Placental epithelial cell (primary cell): ENCODE results near the gene SDR39U1. TPM values are rescaled to one million over a fixed set of nuclear protein-coding genes. Genes with fewer than 3 reads are reported as not detected.

Experiments
- total RNA-seq: library from RNA; depleted of rRNA; stranded (reverse); fragments of >200 nt; gene quantifications from 2 replicates; pipeline ENCODE4 v1.2.3, GENCODE V29; 2012

Gene SDR39U1, protein sequence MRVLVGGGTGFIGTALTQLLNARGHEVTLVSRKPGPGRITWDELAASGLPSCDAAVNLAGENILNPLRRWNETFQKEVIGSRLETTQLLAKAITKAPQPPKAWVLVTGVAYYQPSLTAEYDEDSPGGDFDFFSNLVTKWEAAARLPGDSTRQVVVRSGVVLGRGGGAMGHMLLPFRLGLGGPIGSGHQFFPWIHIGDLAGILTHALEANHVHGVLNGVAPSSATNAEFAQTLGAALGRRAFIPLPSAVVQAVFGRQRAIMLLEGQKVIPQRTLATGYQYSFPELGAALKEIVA
- 14.1 and 23.2 TPM in 2 replicates for total RNA-seq

GRCh38 chr14:24442240-24443052 lies at the start of gene SDR39U1:
SDR39U1 (minus strand) TSS chr14:24442776; CDS start chr14:24442769, 7 bp downstream.

GRCh38 chr14:24429395-24430142 lies 13.0 kb downstream of the SDR39U1 start, which contains the start of the genes CBLN3 and KHNYN:
CBLN3 (minus strand) TSS chr14:24429668; CDS start chr14:24429054, 614 bp downstream.
KHNYN (plus strand) TSS chr14:24429954; CDS start chr14:24430731, 777 bp downstream.

DNA sequence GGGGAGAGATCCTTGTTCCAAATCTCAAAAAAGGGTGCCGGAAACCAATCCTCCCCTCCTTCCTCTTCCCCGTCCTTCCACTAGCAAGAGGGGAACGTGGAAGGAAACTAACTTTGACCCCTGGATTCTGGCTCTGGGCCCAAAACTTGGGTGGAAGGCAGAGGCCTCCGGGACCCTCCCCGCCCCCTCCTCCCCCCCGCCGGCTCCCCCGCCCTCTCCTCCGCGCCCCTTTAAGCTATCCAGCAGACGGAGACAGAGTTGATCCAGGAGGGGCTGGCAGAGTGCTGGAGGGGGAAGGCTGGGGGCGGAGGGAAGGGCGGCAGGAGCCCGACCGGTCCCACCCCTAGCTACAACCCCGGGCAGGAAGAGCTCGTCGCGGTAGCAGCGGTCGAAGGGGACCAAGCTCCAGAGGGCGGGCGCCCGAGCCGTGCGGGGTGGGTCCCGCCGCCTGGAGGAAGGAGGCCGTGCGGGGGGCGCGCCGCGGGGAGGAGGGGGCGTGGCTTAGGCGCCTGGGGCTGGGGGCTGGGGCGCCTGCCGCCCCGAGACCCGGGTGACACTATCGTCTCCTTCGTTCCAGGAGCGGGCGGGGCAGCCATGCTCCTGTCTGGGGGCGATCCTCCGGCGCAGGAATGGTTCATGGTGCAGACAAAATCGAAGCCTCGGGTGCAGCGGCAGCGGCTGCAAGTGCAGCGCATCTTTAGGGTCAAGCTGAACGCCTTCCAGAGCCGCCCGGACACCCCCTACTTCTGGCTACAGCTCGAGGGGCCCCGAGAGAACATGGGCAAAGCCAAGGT lies 43.7 kb downstream of the SDR39U1 start, which contains the start of gene NYNRIN:
Gene NYNRIN, plus strand, starts transcription at position 351 of the 794 bp plus-strand sequence. Its CDS starts 244 bp downstream, at position 595.

Other genes with a start within 250 kb of the SDR39U1 start
- gene TM9SF1, start 247.3 kb downstream of the SDR39U1 start, total RNA-seq = 73.8 and 74.5 TPM in 2 replicates
- 0.54 TPM in 1 of 2 replicates, not detected in the other for gene TSSK4, start 237.1 kb downstream of the SDR39U1 start, total RNA-seq
- gene CHMP4A, start 229.3 kb downstream of the SDR39U1 start, total RNA-seq = 20.5 and 22.0 TPM in 2 replicates
- 15.3 and 15.6 TPM in 2 replicates for gene MDP1, start 226.7 kb downstream of the SDR39U1 start, total RNA-seq
- gene NEDD8, start 210.4 kb downstream of the SDR39U1 start, total RNA-seq = 99.8 and 112 TPM in 2 replicates
- gene GMPR2, start 209.8 kb downstream of the SDR39U1 start, total RNA-seq = 79.6 and 117 TPM in 2 replicates
- 57.4 and 70.3 TPM in 2 replicates for gene TINF2, start 200.2 kb downstream of the SDR39U1 start, total RNA-seq
- 33.4 and 35.4 TPM in 2 replicates for gene TGM1, start 179.6 kb downstream of the SDR39U1 start, total RNA-seq
- 51.1 and 51.4 TPM in 2 replicates for gene RABGGTA, start 171.2 kb downstream of the SDR39U1 start, total RNA-seq
- 27.1 and 27.9 TPM in 2 replicates for gene DHRS1, start 143.0 kb downstream of the SDR39U1 start, total RNA-seq
- gene NOP9, start 142.9 kb downstream of the SDR39U1 start, total RNA-seq = 20.4 and 30.3 TPM in 2 replicates
- gene CIDEB, start 134.8 kb downstream of the SDR39U1 start, total RNA-seq = 9.0 and 11.0 TPM in 2 replicates
- gene LTB4R2, start 132.6 kb downstream of the SDR39U1 start, total RNA-seq = 6.3 and 6.8 TPM in 2 replicates
- gene LTB4R, start 131.3 kb downstream of the SDR39U1 start, total RNA-seq = 2.4 and 3.1 TPM in 2 replicates
- gene ADCY4, start 107.7 kb downstream of the SDR39U1 start, total RNA-seq = 2.0 and 2.7 TPM in 2 replicates
- gene RIPK3, start 102.8 kb downstream of the SDR39U1 start, total RNA-seq = 7.5 and 13.0 TPM in 2 replicates
- gene NFATC4, start 74.6 kb downstream of the SDR39U1 start, total RNA-seq = 41.8 and 59.3 TPM in 2 replicates
- gene NYNRIN, start 43.8 kb downstream of the SDR39U1 start, total RNA-seq = 116 and 153 TPM in 2 replicates
- gene CBLN3, start 13.1 kb downstream of the SDR39U1 start, total RNA-seq = 0.87 and 2.4 TPM in 2 replicates
- gene KHNYN, start 12.8 kb downstream of the SDR39U1 start, total RNA-seq = 143 and 152 TPM in 2 replicates
- not detected in 2 replicates for gene CMA1, start 65.5 kb upstream of the SDR39U1 start, total RNA-seq
- not detected in 2 replicates for gene CTSG, start 133.5 kb upstream of the SDR39U1 start, total RNA-seq
- gene GZMH, start 166.9 kb upstream of the SDR39U1 start, total RNA-seq = not detected in 2 replicates
- gene GZMB, start 191.4 kb upstream of the SDR39U1 start, total RNA-seq = not detected in 2 replicates